GM12878 (cell line): Measurements from ENCODE around the gene MEGF11. TPM values are rescaled to one million over a fixed set of nuclear protein-coding genes. Genes with fewer than 3 reads are reported as not detected.

Experiments
- ATAC-seq: fragments of 200-7000 bp; cut with Tn5 transposase; 3 replicates; pipeline ENCODE4 v1.9.1; 2020; ENCODE audit warnings: mild to moderate bottlenecking, moderate library complexity
- BruUV-seq: library from RNA; stranded (reverse); fragments of 400-500 nt; replicated peaks from 2 replicates; lab custom pipeline; 2021; lab: Mats Ljungman, UMichigan
- CTCF ChIA-PET: fragments of 300-600 bp; sonication (Branson Sonifier 250); formaldehyde crosslinking; extraction: SDS; loops from one replicate; lab custom pipeline; 2021; ENCODE audit warnings: inconsistent platforms; lab: Yijun Ruan, JAX
- POLR2A ChIA-PET: fragments of 350-600 bp; formaldehyde crosslinking; extraction: SDS; loops from one replicate; lab custom pipeline; 2021; ENCODE audit warnings: inconsistent platforms; lab: Charles Lee
- RAD21 ChIA-PET: fragments of 300-600 bp; sonication (Branson Sonifier 250); formaldehyde crosslinking; loops from one replicate; lab custom pipeline; 2023; ENCODE audit warnings: antibody characterized with exemption; ENCODE audit not compliant: unreplicated experiment; lab: Charles Lee
- SMC1A ChIA-PET: fragments of 300-600 bp; sonication (Branson Sonifier 250); formaldehyde crosslinking; loops from one replicate; lab custom pipeline; 2023; ENCODE audit not compliant: unreplicated experiment, uncharacterized antibody; lab: Charles Lee
- DNase-seq: peaks from one replicate; pipeline ENCODE4 v3.0.0-alpha.2; 2011; ENCODE audit warnings: low read depth, low spot score
- FAIRE-seq: peaks from 3 replicates; lab custom pipeline; 2011; peaks lifted over from hg19 to GRCh38; lab: Jason Lieb, UNC
- H2AFZ ChIP-seq: 2 replicates; pipeline ENCODE4 v1.6.0; 2011; ENCODE audit warnings: low read depth, low read length, control low read depth; ENCODE audit not compliant: control insufficient read depth
- H3K27ac ChIP-seq: 2 replicates; pipeline ENCODE4 v1.5.1; 2011; ENCODE audit warnings: control low read depth; ENCODE audit not compliant: control insufficient read depth, insufficient read depth
- H3K27me3 ChIP-seq, 2 experiments: replicated peaks in 1 of 2; 2 replicates each; pipeline versions ENCODE4 v1.6.0 to v1.6.1; 2011; ENCODE audit warnings: low read length in 1 of 2; ENCODE audit not compliant: control insufficient read depth in 2 of 2, insufficient read depth in 2 of 2
- H3K36me3 ChIP-seq, 2 experiments: 2 replicates each; pipeline ENCODE4 v1.5.1; 2011; ENCODE audit warnings: low read length in 1 of 2; ENCODE audit not compliant: control insufficient read depth in 2 of 2, insufficient read depth in 2 of 2
- H3K4me1 ChIP-seq: 2 replicates; pipeline ENCODE4 v1.6.1; 2011; ENCODE audit warnings: mild to moderate bottlenecking, low read length, moderate library complexity, mixed read lengths; ENCODE audit not compliant: control insufficient read depth, insufficient read depth
- H3K4me2 ChIP-seq: 2 replicates; pipeline ENCODE4 v1.6.0; 2011; ENCODE audit warnings: control low read depth; ENCODE audit not compliant: control insufficient read depth, insufficient read depth
- H3K4me3 ChIP-seq: fragments of 200-600 bp; sonication (generic); 2 replicates; pipeline ENCODE4 v1.5.1; 2016
- H3K79me2 ChIP-seq: 2 replicates; pipeline ENCODE4 v1.6.0; 2011; ENCODE audit warnings: low read length; ENCODE audit not compliant: control insufficient read depth, insufficient read depth
- H3K9ac ChIP-seq: 2 replicates; pipeline ENCODE4 v1.8.0; 2011; ENCODE audit warnings: low read length, control low read depth, mixed read lengths; ENCODE audit not compliant: control insufficient read depth, insufficient read depth
- H3K9me3 ChIP-seq: replicated peaks from 3 replicates; pipeline ENCODE4 v1.5.1; 2011; ENCODE audit warnings: mild to moderate bottlenecking, low read length; ENCODE audit not compliant: control insufficient read depth, insufficient read depth
- H4K20me1 ChIP-seq: 2 replicates; pipeline ENCODE4 v1.6.0; 2011; ENCODE audit not compliant: control insufficient read depth, insufficient read depth
- DPF2 ChIP-seq: fragments of 450-650 bp; IDR thresholded peaks from 2 replicates; pipeline ENCODE4 v1.6.1; 2017; ENCODE audit warnings: mild to moderate bottlenecking
- IKZF2 ChIP-seq, 2 experiments: fragments of 450-650 bp; IDR thresholded peaks; 2 replicates each; pipeline ENCODE4 v1.6.1; 2017; ENCODE audit warnings: mild to moderate bottlenecking in 2 of 2, moderate library complexity in 2 of 2
- MYC ChIP-seq: IDR thresholded peaks from 2 replicates; pipeline ENCODE4 v1.6.1; 2011; ENCODE audit warnings: mild to moderate bottlenecking, low read length, moderate library complexity, inconsistent platforms; ENCODE audit not compliant: insufficient read depth, insufficient replicate concordance, insufficient read length, severe bottlenecking
- NFYA ChIP-seq: IDR thresholded peaks from 2 replicates; pipeline ENCODE4 v1.6.1; 2011; ENCODE audit warnings: low read depth, mild to moderate bottlenecking, low read length, improper control_type of control experiment, borderline replicate concordance
- NRF1 ChIP-seq: conservative IDR thresholded peaks from 2 replicates; pipeline ENCODE4 v1.6.1; 2011; ENCODE audit warnings: mild to moderate bottlenecking, low read depth, low read length, improper control_type of control experiment
- POLR2AphosphoS5 ChIP-seq: IDR thresholded peaks from 2 replicates; pipeline ENCODE4 v1.6.1; 2011; ENCODE audit warnings: mild to moderate bottlenecking, low read length, inconsistent platforms
- RELA ChIP-seq: fragments of 450-650 bp; IDR thresholded peaks from 2 replicates; pipeline ENCODE4 v1.8.0; 2014; ENCODE audit warnings: borderline replicate concordance; ENCODE audit not compliant: partially characterized antibody
- STAT1 ChIP-seq: fragments of 450-650 bp; conservative IDR thresholded peaks from 2 replicates; pipeline ENCODE4 v1.6.1; 2014; ENCODE audit warnings: antibody characterized with exemption, mild to moderate bottlenecking
- ZNF687 ChIP-seq: fragments of 450-650 bp; IDR thresholded peaks from 2 replicates; pipeline ENCODE4 v1.6.1; 2017; ENCODE audit warnings: mild to moderate bottlenecking, moderate library complexity
- WGBS: methylation state at CpG from one replicate; pipeline ENCODE4 v1.1.6; 2016; ENCODE audit warnings: low lambda C conversion rate; ENCODE audit not compliant: insufficient replicate concordance, insufficient coverage; ENCODE audit errors: missing lambda C conversion rate; 5-methylcytosine and 5-hydroxymethylcytosine counted together
- in situ Hi-C: fragments of 300-500 bp; cut with MboI; formaldehyde crosslinking; loops from 9 replicates; pipeline ENCODE4 v1.14.3; 2018; ENCODE audit warnings: mixed read lengths
- intact Hi-C: fragments of 100-400 bp; cut with micrococcal nuclease; formaldehyde crosslinking; loops from one replicate; pipeline ENCODE4 v1.14.2; 2022; ENCODE audit not compliant: unreplicated experiment
- polyA plus RNA-seq, 11 experiments: library from polyadenylated mRNA; depleted of rRNA in 4 of 11; unstranded in 6 of 11; stranded (reverse) in 5 of 11; fragments of >200 nt; fragmentation: Nextera tagmentation in 4 of 11; fragmentation: Illumina TruSeq in 1 of 11; extraction: Ambion mirVana in 4 of 11; extraction: Trizol in 1 of 11; gene quantifications; 1 replicate in 1 of 11; 2 replicates in 10 of 11; pipeline versions ENCODE4 v1.2.1 to v1.2.3, GENCODE V29; 2011 to 2016; ENCODE audit warnings: inconsistent platforms in 2 of 11, missing spikeins in 2 of 11, low read depth in 1 of 11
- total RNA-seq, 4 experiments: library from RNA; depleted of rRNA in 3 of 4; stranded (reverse); fragments of >200 nt in 3 of 4; fragmentation: Illumina TruSeq in 1 of 4; extraction: Trizol in 1 of 4; gene quantifications; 2 replicates each; pipeline versions ENCODE4 v1.2.1 to v1.2.3, GENCODE V29; 2013 to 2021
- TF ChIP-seq, protein P1 (sequence below): fragments of 450-650 bp; IDR thresholded peaks from 2 replicates; pipeline ENCODE4 v1.6.1; 2017; ENCODE audit warnings: low read depth, mild to moderate bottlenecking, moderate library complexity
- TF ChIP-seq, protein P2 (sequence below): fragments of 450-650 bp; formaldehyde crosslinking; IDR thresholded peaks from 2 replicates; pipeline ENCODE4 v1.5.0; 2022; ENCODE audit warnings: mild to moderate bottlenecking, missing genetic modification characterization
- TF ChIP-seq, protein P3 (sequence below): fragments of 450-650 bp; IDR thresholded peaks from 2 replicates; pipeline ENCODE4 v1.6.1; 2016; ENCODE audit warnings: mild to moderate bottlenecking

The MEGF11 gene
- total and polyA plus RNA-seq, 10 of the 15 experiments (the other 5 are each of a cell fraction or from before 2014, with no cell fraction given): 0.03 to 1.7 (median 0.49) TPM

GRCh38 chr15:66071160-66071920 is 182.2 kb downstream of the MEGF11 start:
- Histone ChIP-seq H3K27ac (no peak overlapping the region), H3K79me2 (no peaks in the 10 kb centered on the region), H3K4me1 (no peaks in the 10 kb centered on the region), H3K4me3 (no peak overlapping the region), H2AFZ (no peak overlapping the region), H3K4me2 (no peak overlapping the region), H3K27me3 (no peaks in the 10 kb centered on the region), H3K36me3 (no peaks in the 10 kb centered on the region), H3K9ac (no peak overlapping the region), H4K20me1 (no peaks in the 10 kb centered on the region), H3K9me3 (no peaks in the 10 kb centered on the region)
- no peak for DNase-seq
- in situ Hi-C loops: no loop called here
- BruUV-seq: no TSS peak
- 41% methylated on average over 14 of the region's 14 CpGs for WGBS
- FAIRE-seq: no peak
- ChIA-PET RAD21 (no interaction called here), POLR2A (no interaction called here), SMC1A (no interaction called here), CTCF (interaction anchor here (0.6 to 2.0 kb wide), 3 partner anchors 9 to 124 kb away, joined by 3 to 4 read pairs (median 3); no protein-coding TSS in a partner anchor)
- intact Hi-C loops: no loop called here
- no peak for ATAC-seq
- TF ChIP-seq, protein P1, sequence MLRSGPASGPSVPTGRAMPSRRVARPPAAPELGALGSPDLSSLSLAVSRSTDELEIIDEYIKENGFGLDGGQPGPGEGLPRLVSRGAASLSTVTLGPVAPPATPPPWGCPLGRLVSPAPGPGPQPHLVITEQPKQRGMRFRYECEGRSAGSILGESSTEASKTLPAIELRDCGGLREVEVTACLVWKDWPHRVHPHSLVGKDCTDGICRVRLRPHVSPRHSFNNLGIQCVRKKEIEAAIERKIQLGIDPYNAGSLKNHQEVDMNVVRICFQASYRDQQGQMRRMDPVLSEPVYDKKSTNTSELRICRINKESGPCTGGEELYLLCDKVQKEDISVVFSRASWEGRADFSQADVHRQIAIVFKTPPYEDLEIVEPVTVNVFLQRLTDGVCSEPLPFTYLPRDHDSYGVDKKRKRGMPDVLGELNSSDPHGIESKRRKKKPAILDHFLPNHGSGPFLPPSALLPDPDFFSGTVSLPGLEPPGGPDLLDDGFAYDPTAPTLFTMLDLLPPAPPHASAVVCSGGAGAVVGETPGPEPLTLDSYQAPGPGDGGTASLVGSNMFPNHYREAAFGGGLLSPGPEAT: no peak
- TF ChIP-seq, protein P2, sequence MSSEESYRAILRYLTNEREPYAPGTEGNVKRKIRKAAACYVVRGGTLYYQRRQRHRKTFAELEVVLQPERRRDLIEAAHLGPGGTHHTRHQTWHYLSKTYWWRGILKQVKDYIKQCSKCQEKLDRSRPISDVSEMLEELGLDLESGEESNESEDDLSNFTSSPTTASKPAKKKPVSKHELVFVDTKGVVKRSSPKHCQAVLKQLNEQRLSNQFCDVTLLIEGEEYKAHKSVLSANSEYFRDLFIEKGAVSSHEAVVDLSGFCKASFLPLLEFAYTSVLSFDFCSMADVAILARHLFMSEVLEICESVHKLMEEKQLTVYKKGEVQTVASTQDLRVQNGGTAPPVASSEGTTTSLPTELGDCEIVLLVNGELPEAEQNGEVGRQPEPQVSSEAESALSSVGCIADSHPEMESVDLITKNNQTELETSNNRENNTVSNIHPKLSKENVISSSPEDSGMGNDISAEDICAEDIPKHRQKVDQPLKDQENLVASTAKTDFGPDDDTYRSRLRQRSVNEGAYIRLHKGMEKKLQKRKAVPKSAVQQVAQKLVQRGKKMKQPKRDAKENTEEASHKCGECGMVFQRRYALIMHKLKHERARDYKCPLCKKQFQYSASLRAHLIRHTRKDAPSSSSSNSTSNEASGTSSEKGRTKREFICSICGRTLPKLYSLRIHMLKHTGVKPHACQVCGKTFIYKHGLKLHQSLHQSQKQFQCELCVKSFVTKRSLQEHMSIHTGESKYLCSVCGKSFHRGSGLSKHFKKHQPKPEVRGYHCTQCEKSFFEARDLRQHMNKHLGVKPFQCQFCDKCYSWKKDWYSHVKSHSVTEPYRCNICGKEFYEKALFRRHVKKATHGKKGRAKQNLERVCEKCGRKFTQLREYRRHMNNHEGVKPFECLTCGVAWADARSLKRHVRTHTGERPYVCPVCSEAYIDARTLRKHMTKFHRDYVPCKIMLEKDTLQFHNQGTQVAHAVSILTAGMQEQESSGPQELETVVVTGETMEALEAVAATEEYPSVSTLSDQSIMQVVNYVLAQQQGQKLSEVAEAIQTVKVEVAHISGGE (CRISPR knock-in tag): no peak
- TF ChIP-seq, protein P3, sequence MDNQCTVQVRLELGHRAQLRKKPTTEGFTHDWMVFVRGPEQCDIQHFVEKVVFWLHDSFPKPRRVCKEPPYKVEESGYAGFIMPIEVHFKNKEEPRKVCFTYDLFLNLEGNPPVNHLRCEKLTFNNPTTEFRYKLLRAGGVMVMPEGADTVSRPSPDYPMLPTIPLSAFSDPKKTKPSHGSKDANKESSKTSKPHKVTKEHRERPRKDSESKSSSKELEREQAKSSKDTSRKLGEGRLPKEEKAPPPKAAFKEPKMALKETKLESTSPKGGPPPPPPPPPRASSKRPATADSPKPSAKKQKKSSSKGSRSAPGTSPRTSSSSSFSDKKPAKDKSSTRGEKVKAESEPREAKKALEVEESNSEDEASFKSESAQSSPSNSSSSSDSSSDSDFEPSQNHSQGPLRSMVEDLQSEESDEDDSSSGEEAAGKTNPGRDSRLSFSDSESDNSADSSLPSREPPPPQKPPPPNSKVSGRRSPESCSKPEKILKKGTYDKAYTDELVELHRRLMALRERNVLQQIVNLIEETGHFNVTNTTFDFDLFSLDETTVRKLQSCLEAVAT: no peak
- TF ChIP-seq NRF1 (no peak), POLR2AphosphoS5 (no peak), MYC (no peak), ZNF687 (no peak), IKZF2 (IDR thresholded peaks at IDR 0.05) (no peak), DPF2 (no peak), RELA (no peak), NFYA (no peak), STAT1 (no peak)
